ENCODE data around the gene SGSH.

GRCh38 chr17:80224683-80225082 lies 4.5 kb upstream of the SGSH start:
- TF ChIP-seq EZH2 (IDR thresholded peaks at IDR 0.05; ENCODE audit: borderline replicate concordance) (no peak), CTCF (IDR thresholded peaks at IDR 0.05; ENCODE audit: poor library complexity) (no peak)

All from hepatocyte (in vitro differentiated cells).